Mesenchymal stem cell (in vitro differentiated cells and primary cell): ENCODE measurements around the gene TRAPPC10.
"Not testable (repeated sequence)": the region's sequence is repeated elsewhere in the genome, so short reads cannot be mapped to it uniquely, and the experiment has no call there.

Experiments
- DNase-seq: peaks from one replicate; pipeline ENCODE4 v3.0.0-alpha.2; 2013
- H2AFZ ChIP-seq: one replicate; pipeline ENCODE4 v1.6.1; 2013; ENCODE audit warnings: low read depth, mild to moderate bottlenecking, control low read depth, inconsistent platforms, low read length, moderate library complexity
- H2AK5ac ChIP-seq: 2 replicates; pipeline ENCODE4 v1.6.1; 2013; ENCODE audit warnings: low read length, moderate library complexity, mild to moderate bottlenecking, inconsistent platforms; ENCODE audit not compliant: severe bottlenecking
- H2BK120ac ChIP-seq: one replicate; pipeline ENCODE4 v1.6.1; 2013; ENCODE audit warnings: low read depth, mild to moderate bottlenecking, inconsistent platforms, low read length, moderate library complexity
- H2BK12ac ChIP-seq, 2 experiments: one replicate each; pipeline ENCODE4 v1.6.1; 2013; ENCODE audit warnings: inconsistent platforms in 2 of 2, low read length in 2 of 2, mild to moderate bottlenecking in 2 of 2, moderate library complexity in 2 of 2, control low read depth in 1 of 2
- H2BK15ac ChIP-seq: one replicate; pipeline ENCODE4 v1.6.1; 2013; ENCODE audit warnings: mild to moderate bottlenecking, low read depth, inconsistent platforms; ENCODE audit not compliant: poor library complexity, severe bottlenecking
- H2BK5ac ChIP-seq: 2 replicates; pipeline ENCODE4 v1.6.1; 2013; ENCODE audit warnings: low read depth, mild to moderate bottlenecking, low read length, control low read depth, inconsistent platforms; ENCODE audit not compliant: poor library complexity, severe bottlenecking
- H3K14ac ChIP-seq, 2 experiments: one replicate each; pipeline ENCODE4 v1.6.1; 2013; ENCODE audit warnings: inconsistent platforms in 2 of 2, low read length in 2 of 2, control low read depth in 1 of 2, mild to moderate bottlenecking in 1 of 2, moderate library complexity in 1 of 2
- H3K18ac ChIP-seq, 2 experiments: one replicate each; pipeline ENCODE4 v1.6.1; 2013; ENCODE audit warnings: inconsistent platforms in 2 of 2, low read length in 2 of 2, control low read depth in 1 of 2, low read depth in 1 of 2, mild to moderate bottlenecking in 1 of 2
- H3K23ac ChIP-seq, 2 experiments: one replicate each; pipeline ENCODE4 v1.6.1; 2013; ENCODE audit warnings: inconsistent platforms in 2 of 2, low read length in 2 of 2, mild to moderate bottlenecking in 2 of 2, moderate library complexity in 2 of 2, control low read depth in 1 of 2
- H3K27ac ChIP-seq: 2 replicates; pipeline ENCODE4 v1.5.1; 2013; ENCODE audit warnings: mild to moderate bottlenecking, moderate library complexity, low read length, control low read depth, inconsistent platforms; ENCODE audit not compliant: poor library complexity, severe bottlenecking
- H3K27me3 ChIP-seq, 2 experiments: 2 replicates each; pipeline versions ENCODE4 v1.6.1 to v1.7.0; 2013; ENCODE audit warnings: low read length in 2 of 2, mild to moderate bottlenecking in 2 of 2, moderate library complexity in 2 of 2, control low read depth in 1 of 2, inconsistent platforms in 1 of 2; ENCODE audit not compliant: control insufficient read depth in 1 of 2, insufficient read depth in 1 of 2
- H3K36me3 ChIP-seq, 2 experiments: 2 replicates each; pipeline versions ENCODE4 v1.6.1 to v1.7.0; 2013; ENCODE audit warnings: low read length in 2 of 2, control low read depth in 1 of 2, inconsistent platforms in 1 of 2, low read depth in 1 of 2, mild to moderate bottlenecking in 1 of 2; ENCODE audit not compliant: insufficient read depth in 2 of 2, control insufficient read depth in 1 of 2
- H3K4ac ChIP-seq, 2 experiments: one replicate each; pipeline ENCODE4 v1.6.1; 2013; ENCODE audit warnings: inconsistent platforms in 2 of 2, low read length in 2 of 2, mild to moderate bottlenecking in 2 of 2, moderate library complexity in 2 of 2, control low read depth in 1 of 2, low read depth in 1 of 2
- H3K4me1 ChIP-seq: 2 replicates; pipeline ENCODE4 v1.6.1; 2013; ENCODE audit warnings: low read depth, low read length, control low read depth; ENCODE audit not compliant: control insufficient read depth, insufficient read depth
- H3K4me2 ChIP-seq: 2 replicates; pipeline ENCODE4 v1.6.1; 2013; ENCODE audit warnings: low read length, mild to moderate bottlenecking, inconsistent platforms; ENCODE audit not compliant: poor library complexity, severe bottlenecking
- H3K4me3 ChIP-seq, 2 experiments: 2 replicates each; pipeline versions ENCODE4 v1.5.1 to v1.7.0; 2013; ENCODE audit warnings: low read length in 2 of 2, mild to moderate bottlenecking in 2 of 2, control low read depth in 1 of 2, low read depth in 1 of 2; ENCODE audit not compliant: insufficient read depth in 1 of 2
- H3K79me1 ChIP-seq: replicated peaks from 2 replicates; pipeline ENCODE4 v1.6.1; 2013; ENCODE audit warnings: mild to moderate bottlenecking, control low read depth, low read length, inconsistent platforms; ENCODE audit not compliant: poor library complexity, severe bottlenecking
- H3K9ac ChIP-seq: 2 replicates; pipeline ENCODE4 v1.7.0; 2013; ENCODE audit warnings: mild to moderate bottlenecking, low read length, moderate library complexity
- H3K9me3 ChIP-seq: 2 replicates; pipeline ENCODE4 v1.7.0; 2013; ENCODE audit warnings: mild to moderate bottlenecking, low read length; ENCODE audit not compliant: control insufficient read depth
- H4K8ac ChIP-seq: one replicate; pipeline ENCODE4 v1.6.1; 2013; ENCODE audit warnings: inconsistent platforms, mild to moderate bottlenecking, low read length, moderate library complexity
- H4K91ac ChIP-seq: one replicate; pipeline ENCODE4 v1.6.1; 2013; ENCODE audit warnings: mild to moderate bottlenecking, low read length, inconsistent platforms
- WGBS: methylation state at CpG from one replicate; pipeline ENCODE4 v1.1.7; 2013; ENCODE audit warnings: mixed read lengths; 5-methylcytosine and 5-hydroxymethylcytosine counted together

The TRAPPC10 gene

DNA sequence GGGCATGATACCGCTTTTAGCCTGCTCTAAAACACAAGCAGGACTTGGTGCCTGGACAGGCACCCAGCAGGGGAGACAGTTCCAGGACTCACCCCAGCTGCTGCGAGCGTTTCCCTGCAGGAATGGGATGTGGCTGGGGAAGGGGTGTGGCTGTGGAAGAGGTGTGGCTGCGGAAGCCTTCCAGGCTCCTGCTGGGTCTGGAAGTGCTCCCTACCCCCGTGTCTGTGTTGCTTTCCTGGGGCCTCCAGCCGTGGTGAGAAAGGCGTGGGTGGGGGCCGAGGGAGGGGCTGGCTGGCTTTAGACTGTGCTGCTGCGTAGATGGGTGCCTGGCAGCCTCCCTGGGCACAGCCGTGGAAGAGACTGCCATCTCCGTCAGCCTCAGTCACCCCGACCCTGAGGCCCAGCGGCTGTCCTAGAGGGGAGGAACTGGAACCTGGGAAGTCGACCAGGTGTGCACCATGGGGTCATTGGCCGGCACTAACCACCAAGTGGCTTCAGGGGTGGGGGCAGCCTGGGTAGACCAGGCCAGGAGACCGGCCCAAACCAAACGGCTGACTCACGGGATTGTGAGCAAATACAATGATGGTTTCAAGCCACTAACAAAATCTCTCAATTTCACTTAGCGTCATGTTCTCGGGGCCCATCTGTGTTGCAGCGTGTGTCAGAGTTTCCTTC lies 141.2 kb downstream of the TRAPPC10 start:
- not testable (repeated sequence) for H3K79me1 ChIP-seq, H4K8ac ChIP-seq, H2BK15ac ChIP-seq, H3K4ac ChIP-seq, H3K9me3 ChIP-seq, H2BK120ac ChIP-seq, H4K91ac ChIP-seq, H3K18ac ChIP-seq, H3K14ac ChIP-seq, H3K27ac ChIP-seq, H3K4me2 ChIP-seq, H2BK12ac ChIP-seq, H3K4me1 ChIP-seq, H2AK5ac ChIP-seq, DNase-seq, H2AFZ ChIP-seq, H3K4me3 ChIP-seq, H3K36me3 ChIP-seq, H3K9ac ChIP-seq, H3K27me3 ChIP-seq, H3K23ac ChIP-seq, H2BK5ac ChIP-seq
- WGBS = no CpG with 5 or more reads among the region's 21 CpGs

DNA sequence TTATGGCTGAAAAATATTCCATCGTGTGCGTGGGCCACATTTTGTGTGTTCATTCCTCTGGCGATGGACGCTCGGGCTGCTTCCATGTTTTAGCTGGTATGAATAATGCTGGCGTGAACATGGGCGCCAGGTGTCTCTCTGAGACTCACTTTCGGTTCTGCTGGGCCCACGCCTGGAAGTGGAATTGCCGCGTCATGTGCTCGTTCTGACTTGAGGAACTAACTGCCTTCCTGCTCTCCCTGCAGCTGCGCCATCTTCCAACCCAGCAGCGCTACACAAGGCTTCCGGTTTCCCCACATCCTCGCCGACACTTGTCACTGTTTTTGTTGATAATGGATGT lies 141.8 kb downstream of the TRAPPC10 start:
- not testable (repeated sequence) for DNase-seq, H3K27me3 ChIP-seq, H3K14ac ChIP-seq, H3K9me3 ChIP-seq, H3K9ac ChIP-seq, H3K36me3 ChIP-seq, H3K4me2 ChIP-seq, H3K4me3 ChIP-seq, H3K79me1 ChIP-seq, H3K27ac ChIP-seq, H2BK15ac ChIP-seq, H3K23ac ChIP-seq, H2BK5ac ChIP-seq, H3K4me1 ChIP-seq, H4K8ac ChIP-seq, H2BK12ac ChIP-seq, H2AK5ac ChIP-seq, H2BK120ac ChIP-seq, H4K91ac ChIP-seq, H3K4ac ChIP-seq, H2AFZ ChIP-seq, H3K18ac ChIP-seq
- WGBS = no CpG with 5 or more reads among the region's 17 CpGs

DNA sequence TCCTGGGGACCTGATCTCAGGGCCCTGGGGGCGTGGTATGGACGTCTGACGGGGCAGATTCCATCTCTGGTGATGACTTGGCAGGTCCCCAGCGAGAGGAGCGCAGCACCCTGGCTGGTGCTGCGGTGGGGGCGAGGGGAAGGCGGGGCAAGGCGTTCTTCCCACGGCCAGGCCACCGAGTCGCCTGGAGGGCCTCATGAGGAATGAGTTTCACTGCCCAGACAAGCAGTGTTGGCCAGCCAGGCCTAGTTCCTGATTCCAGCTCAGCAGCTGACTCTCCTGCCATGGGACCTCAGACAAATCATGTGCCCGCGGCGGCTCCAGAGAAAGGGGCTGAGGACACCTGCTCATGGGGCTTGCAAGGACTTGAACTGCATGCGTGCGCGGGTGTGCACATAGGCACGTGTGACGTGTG lies 142.7 kb downstream of the TRAPPC10 start:
- not testable (repeated sequence) for H2BK15ac ChIP-seq, H2BK5ac ChIP-seq, H3K4me2 ChIP-seq, H3K4ac ChIP-seq, H2BK120ac ChIP-seq, H3K9me3 ChIP-seq, H3K9ac ChIP-seq, H3K18ac ChIP-seq, H3K14ac ChIP-seq, H3K4me3 ChIP-seq, H3K36me3 ChIP-seq, H2BK12ac ChIP-seq, DNase-seq, H4K91ac ChIP-seq, H3K4me1 ChIP-seq, H4K8ac ChIP-seq, H2AK5ac ChIP-seq, H3K27ac ChIP-seq, H2AFZ ChIP-seq, H3K23ac ChIP-seq, H3K79me1 ChIP-seq, H3K27me3 ChIP-seq
- WGBS = no CpG with 5 or more reads among the region's 20 CpGs

DNA sequence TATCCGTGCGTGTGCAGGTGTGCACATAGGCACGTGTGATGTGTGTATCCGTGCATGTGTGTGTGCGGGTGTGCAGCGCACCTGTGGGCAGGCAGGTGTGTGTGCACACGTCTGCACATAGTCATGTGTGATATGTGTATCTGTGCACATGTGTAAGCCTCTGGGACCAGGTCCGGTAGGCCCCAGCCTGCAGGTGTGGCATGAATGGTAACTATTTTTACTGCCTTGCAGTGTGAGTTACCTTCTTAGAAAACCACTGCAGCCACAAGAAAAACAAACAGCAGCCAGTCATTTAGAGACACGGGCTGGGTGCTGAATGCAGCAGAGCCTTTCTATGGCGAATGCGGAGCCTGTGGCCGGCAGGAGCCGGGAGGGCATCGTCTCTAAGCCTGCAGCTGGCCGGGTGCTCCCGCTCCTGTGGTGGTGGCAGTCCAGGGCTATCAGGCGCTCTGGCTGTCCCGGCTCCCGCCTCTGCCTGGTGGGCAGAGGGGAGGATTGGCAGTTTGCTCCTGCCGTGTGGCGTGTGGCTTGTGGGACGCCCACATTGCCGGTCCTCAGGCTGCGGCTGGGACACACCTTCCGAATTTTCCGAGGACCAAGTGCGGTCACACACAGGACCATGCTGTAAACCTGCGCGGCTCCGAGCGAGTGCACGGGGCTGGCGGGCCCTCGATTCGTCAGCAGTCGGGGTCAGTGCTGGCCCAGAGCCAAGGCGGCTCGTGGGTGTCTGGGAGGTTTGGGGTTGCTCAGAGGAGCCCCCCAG lies 143.3 kb downstream of the TRAPPC10 start:
- not testable (repeated sequence) for H3K23ac ChIP-seq, H3K27me3 ChIP-seq, H3K27ac ChIP-seq, H3K79me1 ChIP-seq, H2BK12ac ChIP-seq, H3K4me3 ChIP-seq, H4K91ac ChIP-seq, H3K14ac ChIP-seq, H3K9me3 ChIP-seq, H2BK120ac ChIP-seq, H3K18ac ChIP-seq, H2BK5ac ChIP-seq, H3K4ac ChIP-seq, DNase-seq, H4K8ac ChIP-seq, H2BK15ac ChIP-seq, H2AK5ac ChIP-seq, H3K36me3 ChIP-seq, H3K4me2 ChIP-seq, H3K9ac ChIP-seq, H2AFZ ChIP-seq, H3K4me1 ChIP-seq
- no CpG with 5 or more reads among the region's 38 CpGs for WGBS
